HG03060 (cell line): Measurements from ENCODE around the gene LRRC45.
A peak's percentile ranks its signal among the peaks of the same experiment; 100 is the strongest.
"Not testable (repeated sequence)": the region's sequence is repeated elsewhere in the genome, so short reads cannot be mapped to it uniquely, and the experiment has no call there.

Experiments
- ATAC-seq: cut with Tn5 transposase; IDR thresholded peaks from one replicate; pipeline ENCODE4 v1.9.1; 2021; ENCODE audit warnings: low read depth, moderate number of reproducible peaks; ENCODE audit not compliant: unreplicated experiment

Gene LRRC45

GRCh38 chr17:82022981-82023446 lies at the start of gene LRRC45:
LRRC45 (plus strand) TSS chr17:82023305; CDS start chr17:82023644, 339 bp downstream.
- ATAC-seq, result peak; percentile 64

GRCh38 chr17:81973432-81973831 lies 49.7 kb upstream of the LRRC45 start:
- ATAC-seq, result no peak

DNA sequence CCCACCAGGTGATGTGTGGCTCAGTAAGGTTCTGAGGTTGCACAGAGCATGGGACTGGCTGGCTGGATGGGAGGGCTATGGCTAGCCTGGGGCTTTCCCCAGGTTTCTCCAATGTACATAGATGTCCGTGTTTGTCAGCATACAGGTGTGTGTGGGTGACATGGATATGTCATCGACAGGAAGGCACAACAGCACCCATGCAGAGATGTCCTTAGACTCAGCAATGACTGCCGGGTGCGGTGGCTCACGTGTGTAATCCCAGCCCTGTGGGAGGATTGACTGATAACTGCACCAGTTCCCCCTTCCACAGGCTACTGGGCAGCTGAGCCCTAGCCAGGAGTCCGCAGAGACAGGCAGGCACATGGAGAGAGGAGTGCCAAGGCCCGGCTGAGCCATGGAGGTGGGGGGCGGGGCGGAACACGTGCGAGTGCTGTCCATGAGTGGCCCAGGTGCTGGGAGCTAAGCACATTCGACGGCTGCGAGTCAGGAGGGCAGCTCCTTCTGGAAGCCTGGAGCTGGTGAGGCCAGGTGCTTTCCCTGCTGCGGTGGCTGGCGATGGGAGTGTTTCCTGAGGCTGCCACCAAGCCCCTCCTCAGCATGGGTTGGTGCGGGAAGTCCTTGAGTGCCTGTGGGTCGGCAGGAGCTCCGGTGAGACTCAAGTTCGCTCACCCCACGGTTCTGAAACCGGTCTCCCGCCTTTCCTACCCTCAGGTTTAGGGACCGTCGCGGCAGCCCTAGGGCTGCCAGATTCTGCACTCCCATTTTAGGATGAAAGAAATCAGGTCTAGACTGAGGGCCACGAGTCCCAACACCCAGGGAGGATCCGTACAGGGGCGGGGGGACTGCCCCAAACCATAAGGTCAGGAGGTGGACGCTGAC lies 46.5 kb upstream of the LRRC45 start:
- ATAC-seq, result peak; percentile 7

DNA sequence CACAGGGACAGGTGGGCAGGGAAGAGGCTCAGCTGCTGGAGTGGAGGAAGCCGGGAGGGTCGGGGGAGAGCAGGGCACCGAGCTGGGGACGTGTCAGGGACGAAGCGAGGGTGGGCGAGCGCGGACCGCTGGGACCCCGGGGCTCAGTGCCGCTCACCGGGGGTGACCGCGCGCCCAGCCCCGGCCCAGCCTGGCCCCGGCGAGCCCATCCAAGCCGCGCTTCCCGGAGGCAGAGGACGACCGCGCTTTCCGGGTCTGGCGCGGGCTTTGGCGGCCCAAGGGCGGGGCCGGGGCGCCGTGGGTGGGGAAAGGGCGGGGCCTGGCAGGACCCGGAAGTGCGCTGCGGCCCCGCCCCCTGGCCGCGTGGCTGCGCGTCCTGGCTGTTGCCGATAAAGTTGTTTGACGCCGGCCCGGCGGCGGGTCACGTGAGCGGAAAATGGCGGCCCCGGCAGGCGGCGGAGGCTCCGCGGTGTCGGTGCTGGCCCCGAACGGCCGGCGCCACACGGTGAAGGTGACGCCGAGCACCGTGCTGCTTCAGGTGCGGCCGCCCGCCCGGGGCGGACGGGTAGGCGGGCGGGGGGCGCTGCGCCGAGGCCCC lies 45.8 kb upstream of the LRRC45 start, which contains the start of gene ASPSCR1:
Gene ASPSCR1 (plus strand): TSS at position 419 of the 598 bp plus-strand sequence. CDS start 18 bp downstream, at position 437.
- ATAC-seq, result peak; percentile 44

DNA sequence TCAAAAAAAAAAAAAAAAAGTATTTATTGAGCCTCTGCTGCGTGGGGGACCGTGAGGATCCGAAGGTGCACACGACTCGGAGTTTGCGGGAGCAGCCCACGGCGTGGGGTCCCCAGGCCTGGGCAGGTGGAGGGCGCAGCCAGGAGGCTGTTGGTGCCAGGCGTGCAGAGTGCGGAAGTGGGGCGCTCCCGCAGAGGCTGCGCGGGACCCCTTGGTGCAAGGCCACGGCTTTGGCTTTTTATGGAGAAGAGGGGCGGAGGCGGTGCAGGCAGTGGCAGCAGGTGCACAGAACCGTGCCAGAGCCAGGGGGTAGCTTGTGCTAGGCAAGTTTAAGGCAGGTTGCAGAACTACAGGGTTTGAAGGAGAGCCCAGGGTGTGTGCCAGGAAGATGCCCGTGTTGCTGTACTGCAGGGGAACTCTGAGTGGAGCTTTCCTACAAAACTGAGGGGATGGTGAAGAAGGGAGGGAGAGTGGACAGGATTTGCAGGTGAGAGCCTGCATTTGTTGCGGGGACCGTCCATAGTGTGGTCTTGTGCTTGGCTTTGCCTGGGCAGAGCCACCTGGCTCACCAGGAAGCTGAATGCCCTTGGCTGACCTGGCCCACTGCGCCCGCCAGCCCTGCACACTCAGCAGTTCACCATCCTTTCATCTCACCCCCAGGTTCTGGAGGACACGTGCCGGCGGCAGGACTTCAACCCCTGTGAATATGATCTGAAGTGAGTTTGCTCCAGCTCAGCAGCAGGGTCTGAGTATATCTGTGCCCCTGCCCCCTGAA lies 44.4 kb upstream of the LRRC45 start:
- no peak for ATAC-seq

GRCh38 chr17:81980122-81980521 lies 43.0 kb upstream of the LRRC45 start:
- no peak for ATAC-seq

DNA sequence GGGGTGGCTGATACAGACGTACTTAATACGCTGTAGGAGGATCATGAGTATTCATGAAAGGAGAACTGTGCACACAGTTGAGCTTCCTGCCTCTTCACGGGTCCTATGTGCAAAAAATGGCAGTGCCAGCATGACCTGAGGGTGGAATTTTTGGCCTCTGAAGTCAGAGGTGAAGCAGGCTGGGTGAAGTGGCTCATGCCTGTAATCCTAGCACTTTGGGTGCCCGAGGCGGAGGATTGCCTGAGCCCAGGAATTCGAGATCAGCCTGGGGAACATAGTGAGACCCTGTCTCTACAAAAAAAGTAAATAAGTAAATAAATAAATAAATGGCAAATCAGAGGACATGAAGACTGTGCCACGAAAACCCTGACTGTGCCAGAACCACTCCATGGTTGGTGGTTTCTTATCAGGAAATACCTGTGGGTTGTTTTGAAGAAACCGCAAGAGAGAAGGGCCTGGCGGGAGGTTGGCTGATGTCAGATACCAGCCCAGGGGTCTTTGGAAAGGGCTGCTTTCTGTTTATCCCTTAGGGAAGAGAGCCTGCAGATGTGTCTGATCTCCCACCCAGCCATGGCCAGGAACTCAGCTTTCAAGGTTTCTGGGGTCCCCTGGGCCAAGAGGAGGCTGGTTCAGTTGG lies 42.3 kb upstream of the LRRC45 start:
- no peak for ATAC-seq

- not testable (repeated sequence) for ATAC-seq
Measured at GRCh38 chr17:81981511-81981910, 41.6 kb upstream of the LRRC45 start.

- no peak for ATAC-seq
Measured at GRCh38 chr17:81983011-81983638, 40.0 kb upstream of the LRRC45 start.

GRCh38 chr17:81983639-81984373 lies 39.3 kb upstream of the LRRC45 start:
- ATAC-seq, result no peak

DNA sequence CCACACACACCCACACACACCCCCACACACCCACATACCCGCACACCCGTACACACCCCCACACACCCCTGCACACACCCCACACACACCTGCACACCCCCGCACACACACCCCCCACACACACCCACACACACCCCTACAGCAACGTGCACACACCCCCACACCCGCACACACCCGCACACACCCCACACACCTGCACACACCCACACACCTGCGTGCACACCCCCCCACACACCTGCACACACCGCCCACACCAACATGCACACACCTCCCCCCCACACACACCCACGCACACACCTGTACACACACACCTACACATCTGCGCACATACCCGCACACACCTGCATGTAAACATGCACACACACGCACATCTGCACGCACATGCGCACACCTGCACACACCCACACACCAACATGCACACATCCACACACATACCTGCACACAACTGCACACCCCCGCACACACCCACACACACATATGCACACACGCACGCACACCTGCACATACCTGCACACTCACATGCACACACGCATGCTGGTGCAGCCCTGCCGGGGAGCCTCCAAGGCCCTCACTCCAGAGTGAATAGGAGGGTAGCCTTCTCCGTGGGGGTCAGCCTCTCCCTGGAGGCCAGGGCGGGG lies 38.2 kb upstream of the LRRC45 start:
- ATAC-seq, result no peak

DNA sequence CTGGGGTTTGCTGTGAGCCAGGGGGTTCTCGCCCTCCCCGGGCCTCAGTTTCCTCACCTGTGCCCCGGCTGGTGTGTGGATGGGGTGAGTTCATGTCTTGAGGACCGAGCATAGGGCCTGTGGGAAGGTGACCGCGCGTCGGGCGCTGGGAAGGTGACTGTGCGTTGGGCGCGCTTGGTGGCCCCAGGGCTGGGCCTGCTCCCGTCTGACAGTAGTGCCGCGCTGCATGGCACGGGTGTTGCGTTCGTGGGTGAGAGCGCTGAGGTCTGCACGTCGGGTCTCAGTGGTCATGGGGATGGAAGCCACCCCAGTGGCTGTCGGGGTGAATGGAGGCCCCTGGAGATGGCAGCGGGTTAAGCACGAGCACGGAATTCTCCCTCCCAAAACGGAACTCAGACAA lies 36.5 kb upstream of the LRRC45 start:
- no peak for ATAC-seq

DNA sequence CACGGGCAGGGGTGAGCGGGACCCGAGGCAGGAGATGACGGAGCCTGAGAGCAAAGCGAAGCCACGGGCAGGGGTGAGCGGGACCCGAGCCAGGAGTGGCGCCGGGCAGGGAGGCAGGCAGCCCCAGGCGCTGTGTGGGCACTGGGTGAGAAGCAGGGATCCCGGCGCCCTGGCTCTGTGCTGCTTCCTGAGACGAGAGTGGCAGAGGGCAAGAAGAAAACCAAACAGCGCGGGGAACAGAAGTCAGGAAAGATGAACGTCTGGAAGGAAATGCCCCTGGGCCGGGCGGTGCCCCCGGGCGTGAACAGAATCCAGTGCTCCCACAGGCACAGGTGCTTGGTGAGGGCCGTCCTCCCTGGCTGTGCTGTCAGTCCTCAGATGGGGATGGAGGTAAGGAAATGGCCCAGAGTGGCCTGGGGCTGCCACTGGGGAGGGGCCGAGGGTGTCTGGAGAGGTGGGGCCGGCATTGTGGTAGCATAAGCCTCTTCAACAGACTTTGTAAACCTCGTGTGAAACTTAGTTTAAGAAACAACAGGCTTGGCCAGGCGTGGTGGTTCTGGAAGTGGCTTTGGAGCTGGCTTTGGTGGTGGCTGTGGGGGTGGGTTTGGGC lies 35.8 kb upstream of the LRRC45 start:
- ATAC-seq, result no peak

DNA sequence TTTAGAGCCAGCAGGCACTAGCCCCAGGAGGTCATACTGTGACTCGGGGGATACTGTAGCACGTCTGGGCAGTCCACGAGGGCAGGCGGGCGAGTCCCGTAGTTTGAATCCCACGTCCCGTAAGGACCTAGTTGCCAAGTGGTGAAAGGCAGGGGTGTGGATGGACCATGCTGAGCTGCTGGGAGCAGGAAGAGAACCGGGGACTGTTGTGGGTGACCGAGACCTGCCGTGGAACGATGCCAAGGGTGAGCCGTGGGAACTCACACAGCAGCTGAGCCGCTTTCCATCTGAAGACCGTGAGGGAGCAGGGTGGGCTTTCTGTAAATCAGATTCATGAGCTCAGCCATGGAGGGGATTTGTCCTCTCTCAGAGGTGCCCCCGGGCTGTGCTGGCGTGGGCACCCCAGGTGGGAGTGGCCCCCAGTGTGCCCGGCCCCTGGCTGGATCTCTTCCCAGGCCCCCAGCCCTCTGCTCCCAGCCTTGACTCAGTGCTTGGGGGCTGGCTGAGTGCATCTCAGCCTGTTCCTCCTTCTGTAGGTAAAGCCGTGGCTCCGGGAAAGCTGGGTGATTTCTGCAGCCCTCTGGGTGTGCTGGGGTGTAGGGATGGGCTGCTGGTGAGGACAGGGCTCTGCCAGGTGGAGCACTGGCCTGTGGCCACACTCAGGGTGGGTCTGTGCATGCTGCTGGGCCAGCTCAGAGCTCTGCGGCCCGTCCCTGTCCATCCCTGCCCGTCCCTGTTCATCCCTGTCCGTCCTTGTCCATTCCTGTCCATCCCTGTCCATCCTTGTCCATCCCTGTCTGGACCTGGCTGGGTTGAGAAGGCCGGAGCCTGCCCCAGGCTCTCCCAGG lies 32.0 kb upstream of the LRRC45 start:
- no peak for ATAC-seq

DNA sequence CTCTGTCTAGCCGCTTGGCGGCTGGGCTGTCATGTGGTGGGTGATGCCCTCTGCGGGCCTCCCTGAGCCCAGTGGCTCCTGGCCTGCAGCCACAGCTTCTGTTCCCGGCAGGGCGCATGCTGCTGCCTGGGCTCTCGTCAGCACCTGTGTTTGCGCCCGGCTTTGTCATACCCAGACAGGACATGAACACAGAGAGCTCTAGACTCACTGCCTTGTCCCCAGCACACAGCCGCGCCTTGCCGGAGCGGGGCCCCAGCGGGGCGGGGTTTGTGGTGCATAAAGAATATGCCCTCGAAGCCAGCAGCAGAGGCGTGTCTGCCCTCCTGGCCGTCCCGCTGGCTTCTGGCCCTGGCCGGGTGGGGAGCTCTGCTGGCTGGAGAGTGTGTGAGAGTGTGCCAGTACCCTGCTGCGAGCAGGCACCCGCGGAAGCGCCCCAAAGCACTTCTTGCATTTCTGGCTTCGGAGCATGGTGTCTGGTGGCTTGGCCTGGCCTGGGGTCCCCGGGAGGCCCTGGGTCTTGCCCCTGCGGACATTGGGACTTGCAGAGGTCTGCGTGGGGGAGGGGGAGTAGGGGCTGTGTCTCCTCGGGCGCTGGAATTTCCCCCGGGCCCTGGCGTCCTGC lies 31.3 kb upstream of the LRRC45 start:
- no peak for ATAC-seq

DNA sequence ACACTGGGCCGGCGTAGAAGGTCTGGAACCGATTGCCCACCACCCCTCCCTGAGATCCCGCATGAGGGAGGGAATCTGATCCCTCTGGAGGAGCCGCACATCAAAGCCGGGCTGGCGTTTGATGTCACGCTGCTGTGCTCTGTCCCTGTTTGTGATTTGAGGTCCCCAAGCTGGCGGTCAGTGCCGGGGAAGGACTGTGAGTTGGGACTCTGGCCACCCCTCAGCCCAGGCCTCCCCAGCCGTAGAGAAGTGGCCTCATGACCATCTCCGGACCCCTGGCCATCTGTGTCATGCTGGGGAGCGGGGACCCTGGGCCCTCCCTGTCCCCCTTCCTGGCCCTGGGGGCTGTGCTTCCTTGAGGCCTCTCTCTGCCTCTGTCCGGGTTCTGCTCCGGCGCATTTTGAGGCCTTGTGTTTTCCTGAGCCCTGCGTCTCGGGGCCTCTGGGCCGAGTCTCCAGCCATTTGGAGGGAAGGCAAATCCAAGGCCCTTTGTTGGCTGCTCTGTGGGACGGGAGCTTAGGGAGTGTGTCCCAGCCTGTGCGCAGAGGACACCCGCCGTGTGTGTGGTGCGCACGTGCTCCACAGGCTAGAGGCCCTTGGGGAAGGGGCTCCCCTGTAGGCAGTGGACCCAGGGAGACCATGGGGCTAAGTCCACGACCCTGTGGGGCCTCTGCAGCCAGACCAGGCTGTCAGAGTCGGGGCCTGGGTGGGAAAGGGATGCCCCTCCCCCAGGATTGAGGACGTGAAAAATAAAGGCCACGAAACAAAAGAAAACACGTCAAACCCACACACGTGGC lies 30.6 kb upstream of the LRRC45 start:
- no peak for ATAC-seq
